CD4-positive, alpha-beta memory T cell (primary cell): ENCODE data around the gene G6PC3. TPM values are rescaled to one million over a fixed set of nuclear protein-coding genes. Genes with fewer than 3 reads are reported as not detected.
A peak's percentile ranks its signal among the peaks of the same experiment; 100 is the strongest.
"Not testable (repeated sequence)": the region's sequence is repeated elsewhere in the genome, so short reads cannot be mapped to it uniquely, and the experiment has no call there.

Source experiments
- CTCF ChIA-PET: fragments of 350-600 bp; sonication (Branson Sonifier 250); formaldehyde crosslinking; loops from one replicate; lab custom pipeline; 2021; ENCODE audit warnings: inconsistent platforms; ENCODE audit not compliant: partially characterized antibody; lab: Charles Lee
- POLR2A ChIA-PET: fragments of 350-600 bp; sonication (Branson Sonifier 250); formaldehyde crosslinking; loops from one replicate; lab custom pipeline; 2021; ENCODE audit not compliant: partially characterized antibody; lab: Charles Lee
- DNase-seq, 5 donors: peaks; one replicate each; pipeline versions ENCODE4 v3.0.0 to v3.0.0-alpha.2; 2020 to 2022; ENCODE audit warnings: mixed read lengths in 1 of 5
- H3K27ac ChIP-seq: one replicate; pipeline ENCODE4 v1.7.0; 2013; ENCODE audit warnings: low read depth, low read length
- H3K27me3 ChIP-seq: 2 replicates; pipeline ENCODE4 v1.7.0; 2013; ENCODE audit warnings: mild to moderate bottlenecking, low read length, moderate library complexity; ENCODE audit not compliant: insufficient read depth
- H3K36me3 ChIP-seq: 2 replicates; pipeline ENCODE4 v1.7.0; 2013; ENCODE audit warnings: mild to moderate bottlenecking, low read length, moderate library complexity; ENCODE audit not compliant: insufficient read depth
- H3K4me1 ChIP-seq: 2 replicates; pipeline ENCODE4 v1.7.0; 2013; ENCODE audit warnings: mild to moderate bottlenecking, low read length, moderate library complexity; ENCODE audit not compliant: insufficient read depth
- H3K4me3 ChIP-seq, 2 donors: one replicate each; pipeline ENCODE4 v1.7.0; 2013; ENCODE audit warnings: low read length in 2 of 2, mild to moderate bottlenecking in 1 of 2
- H3K9me3 ChIP-seq, 2 donors: one replicate each; pipeline ENCODE4 v1.7.0; 2013; ENCODE audit warnings: low read length in 2 of 2, control low read depth in 1 of 2; ENCODE audit not compliant: control insufficient read depth in 1 of 2
- H3K27ac Mint-ChIP-seq, 7 donors: one replicate each; pipeline ENCODE4 v1.8.0; 2020 to 2021; ENCODE audit warnings: mixed read lengths in 7 of 7, mild to moderate bottlenecking in 6 of 7, inconsistent platforms in 3 of 7, moderate library complexity in 3 of 7
- H3K27me3 Mint-ChIP-seq, 2 donors: one replicate each; pipeline ENCODE4 v1.8.0; 2020 to 2021; ENCODE audit warnings: mixed read lengths in 2 of 2
- H3K36me3 Mint-ChIP-seq, 2 donors: one replicate each; pipeline ENCODE4 v1.8.0; 2020 to 2021; ENCODE audit warnings: mixed read lengths in 2 of 2, inconsistent platforms in 1 of 2, mild to moderate bottlenecking in 1 of 2
- H3K4me1 Mint-ChIP-seq, 4 donors: one replicate each; pipeline ENCODE4 v1.8.0; 2020 to 2021; ENCODE audit warnings: mixed read lengths in 4 of 4, mild to moderate bottlenecking in 1 of 4
- H3K4me3 Mint-ChIP-seq, 8 donors: one replicate each; pipeline ENCODE4 v1.8.0; 2020 to 2021; ENCODE audit warnings: mixed read lengths in 8 of 8, mild to moderate bottlenecking in 7 of 8, moderate library complexity in 6 of 8, inconsistent platforms in 3 of 8
- H3K9me3 Mint-ChIP-seq, 8 donors: one replicate each; pipeline ENCODE4 v1.8.0; 2020 to 2021; ENCODE audit warnings: mixed read lengths in 8 of 8, mild to moderate bottlenecking in 5 of 8, inconsistent platforms in 3 of 8, moderate library complexity in 1 of 8
- intact Hi-C: fragments of 100-400 bp; cut with micrococcal nuclease; formaldehyde crosslinking; loops from one replicate; pipeline ENCODE4 v1.15.1; 2023
- polyA plus RNA-seq, 2 donors: library from polyadenylated mRNA; unstranded; fragments of 300-500 nt; fragmentation: Illumina TruSeq; gene quantifications; one replicate each; pipeline ENCODE4 v1.2.3, GENCODE V29; 2021
- total RNA-seq, 2 experiments: library from RNA; stranded (reverse); gene quantifications; one replicate each; pipeline ENCODE4 v1.2.3, GENCODE V29; 2021

G6PC3 gene, protein sequence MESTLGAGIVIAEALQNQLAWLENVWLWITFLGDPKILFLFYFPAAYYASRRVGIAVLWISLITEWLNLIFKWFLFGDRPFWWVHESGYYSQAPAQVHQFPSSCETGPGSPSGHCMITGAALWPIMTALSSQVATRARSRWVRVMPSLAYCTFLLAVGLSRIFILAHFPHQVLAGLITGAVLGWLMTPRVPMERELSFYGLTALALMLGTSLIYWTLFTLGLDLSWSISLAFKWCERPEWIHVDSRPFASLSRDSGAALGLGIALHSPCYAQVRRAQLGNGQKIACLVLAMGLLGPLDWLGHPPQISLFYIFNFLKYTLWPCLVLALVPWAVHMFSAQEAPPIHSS
- 10 to 100 TPM; 10.6 to 11.8 TPM for total RNA-seq
- 10 to 100 TPM; 15.6 to 17.9 TPM for polyA plus RNA-seq

DNA sequence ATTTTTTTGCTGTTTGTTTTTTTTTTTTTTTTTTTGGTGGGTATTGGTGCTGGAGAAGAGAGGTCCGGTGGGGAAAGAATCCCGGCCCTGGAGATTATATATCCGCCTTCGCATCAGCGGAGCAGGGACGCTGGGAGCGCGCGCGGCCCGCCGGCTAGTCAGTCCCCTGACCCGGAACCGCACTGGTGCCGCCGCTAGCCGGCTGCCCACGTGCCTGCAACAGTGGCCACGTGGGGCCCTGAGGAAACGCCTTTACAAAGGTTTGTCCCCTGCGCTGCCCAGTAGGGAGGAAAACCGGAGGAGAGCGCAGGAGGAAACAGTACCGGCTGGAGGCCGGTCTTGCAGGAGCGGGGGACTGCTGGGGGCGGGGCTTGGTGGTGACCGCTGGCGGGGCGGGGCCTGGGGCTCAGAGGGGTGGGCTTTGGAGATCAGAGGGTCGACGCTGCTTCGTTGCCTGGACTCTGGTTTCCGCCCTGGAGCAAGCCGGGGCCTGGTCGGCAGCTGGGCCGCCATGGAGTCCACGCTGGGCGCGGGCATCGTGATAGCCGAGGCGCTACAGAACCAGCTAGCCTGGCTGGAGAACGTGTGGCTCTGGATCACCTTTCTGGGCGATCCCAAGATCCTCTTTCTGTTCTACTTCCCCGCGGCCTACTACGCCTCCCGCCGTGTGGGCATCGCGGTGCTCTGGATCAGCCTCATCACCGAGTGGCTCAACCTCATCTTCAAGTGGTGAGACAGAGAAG lies at the start of gene G6PC3:
Gene G6PC3 (plus strand): TSS at position 281 of the 743 bp plus-strand sequence. CDS start 231 bp downstream, at position 512.
- Mint-ChIP-seq H3K27me3 (no peaks in the 10 kb centered on the region), H3K9me3 (no peaks in the 10 kb centered on the region), H3K4me3 (peak within 1 kb of the TSS; percentile 90 to 97 (median 94)), H3K27ac (peak within 1 kb of the TSS; percentile 83 to 98 (median 96)), H3K36me3 (peaks cover 0 to 16% of the 10 kb centered on the region in 2 donors), H3K4me1 (peaks cover 22 to 50% (median 34%) of the 10 kb centered on the region in 4 donors)
- no peaks in the 10 kb centered on the region for H3K36me3 ChIP-seq
- no peaks in the 10 kb centered on the region for H3K9me3 ChIP-seq
- peak; percentile 56 to 76 (median 64) for DNase-seq
- ChIA-PET POLR2A (interaction anchor here (0.5 to 2.8 kb wide), 7 partner anchors 10 to 256 kb away, joined by 3 to 10 read pairs (median 5); partner anchors contain the start of genes HDAC5, TMEM101 and TMUB2), CTCF (interaction anchor here (0.7 kb wide), 1 partner anchor 45 kb away, joined by 5 read pairs; no protein-coding TSS in a partner anchor)
- intact Hi-C loops: loop anchor here (2.0 kb wide), 1 partner anchor 56 kb away; the partner anchor contains the start of gene TMEM101
- H3K4me1 ChIP-seq: peaks cover 33% of the 10 kb centered on the region
- H3K27me3 ChIP-seq: no peaks in the 10 kb centered on the region
- peak within 1 kb of the TSS; percentile 78 for H3K27ac ChIP-seq
- H3K4me3 ChIP-seq: peak within 1 kb of the TSS; percentile 69 to 79

DNA sequence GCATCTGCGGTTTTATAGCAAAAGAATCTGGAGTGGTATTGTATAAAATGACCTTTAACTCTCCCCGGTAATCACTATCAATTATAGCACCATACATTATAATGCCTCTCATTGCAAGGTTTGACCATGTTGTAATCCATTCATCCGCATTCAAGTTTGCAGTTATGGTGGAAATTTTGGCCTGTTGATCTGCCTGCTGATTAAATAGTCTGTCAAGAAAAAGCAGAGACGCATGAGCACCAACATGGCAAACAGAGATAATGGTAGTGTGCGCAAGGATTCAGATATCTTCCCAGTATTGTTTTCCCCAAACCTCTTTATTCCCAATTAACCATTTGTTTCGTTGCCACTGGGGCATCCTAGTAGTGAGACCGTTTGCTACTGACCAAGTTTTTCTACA lies 49.3 kb upstream of the G6PC3 start:
- H3K27ac Mint-ChIP-seq, H3K9me3 ChIP-seq, H3K4me3 Mint-ChIP-seq, intact Hi-C loops, H3K27ac ChIP-seq, H3K27me3 ChIP-seq, DNase-seq, H3K4me1 ChIP-seq, H3K27me3 Mint-ChIP-seq, CTCF ChIA-PET, H3K9me3 Mint-ChIP-seq, H3K4me3 ChIP-seq, H3K36me3 ChIP-seq, H3K36me3 Mint-ChIP-seq, POLR2A ChIA-PET, H3K4me1 Mint-ChIP-seq: not testable (repeated sequence)

DNA sequence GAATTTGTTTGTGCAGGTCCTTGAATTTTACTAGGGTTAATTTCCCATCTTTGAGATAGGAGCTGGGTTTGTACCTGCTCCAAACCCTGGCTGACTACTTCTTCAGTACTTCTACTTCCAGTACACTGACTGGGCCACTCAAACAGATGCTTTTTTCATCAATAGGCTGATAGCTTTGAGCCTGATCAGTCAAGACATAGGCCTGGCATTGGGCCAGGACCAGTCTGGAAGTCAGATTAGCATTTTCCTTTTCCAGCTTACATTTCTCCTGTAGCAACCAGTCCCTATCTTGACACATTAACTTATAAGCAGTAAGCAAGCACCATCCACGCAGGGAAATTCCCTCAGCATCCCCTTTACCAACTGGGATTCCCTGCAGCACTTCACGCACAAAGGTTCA lies 48.3 kb upstream of the G6PC3 start:
- Histone ChIP-seq H3K27me3 (no peaks in the 10 kb centered on the region), H3K9me3 (no peaks in the 10 kb centered on the region), H3K36me3 (no peaks in the 10 kb centered on the region), H3K27ac (no peak overlapping the region), H3K4me3 (no peak overlapping the region), H3K4me1 (no peaks in the 10 kb centered on the region)
- H3K4me3 Mint-ChIP-seq: no peak overlapping the region
- no peaks in the 10 kb centered on the region for H3K36me3 Mint-ChIP-seq
- CTCF ChIA-PET: no interaction called here
- POLR2A ChIA-PET: no interaction called here
- no peaks in the 10 kb centered on the region for H3K4me1 Mint-ChIP-seq
- no peaks in the 10 kb centered on the region for H3K27me3 Mint-ChIP-seq
- no peak for DNase-seq
- intact Hi-C loops: no loop called here
- H3K27ac Mint-ChIP-seq: no peak overlapping the region
- no peaks in the 10 kb centered on the region for H3K9me3 Mint-ChIP-seq

DNA sequence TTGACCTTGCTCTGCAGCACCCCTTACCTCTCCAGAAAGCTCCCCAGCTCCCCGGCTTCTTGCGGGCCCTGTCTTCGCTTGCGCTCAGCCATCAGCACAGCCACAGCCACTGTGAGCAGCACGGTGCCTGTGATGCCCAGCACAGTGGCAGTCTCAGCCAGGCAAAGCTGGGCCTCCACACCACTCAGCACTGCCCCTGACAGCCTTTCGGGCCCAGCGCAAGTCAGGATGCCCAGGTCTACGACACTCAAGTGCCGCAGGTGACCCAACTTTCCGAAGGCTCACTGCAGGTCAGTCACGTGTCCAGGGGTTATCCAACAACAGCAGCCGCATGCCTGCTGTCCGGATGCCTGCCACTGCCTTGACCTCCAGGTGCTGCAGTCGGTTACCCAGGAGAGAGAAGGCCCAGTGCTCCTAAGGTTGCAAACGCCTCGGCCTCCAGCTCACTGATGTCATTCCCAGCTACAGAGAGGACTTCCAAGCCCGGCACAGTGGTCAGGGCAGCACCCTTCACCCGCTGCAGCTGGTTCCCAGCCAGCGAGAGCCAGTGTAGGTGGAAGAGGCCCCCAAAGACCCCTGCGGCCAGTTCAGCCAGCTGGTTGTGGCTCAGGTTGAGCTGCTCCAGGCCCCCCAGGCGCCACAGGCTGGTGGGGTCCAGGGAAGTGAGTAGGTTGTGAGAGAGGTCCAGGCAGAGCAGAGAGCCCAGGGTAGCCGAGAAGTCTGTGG lies 46.8 kb upstream of the G6PC3 start:
- Mint-ChIP-seq H3K27me3 (no peaks in the 10 kb centered on the region), H3K4me3 (no peak overlapping the region), H3K9me3 (no peaks in the 10 kb centered on the region), H3K4me1 (no peaks in the 10 kb centered on the region), H3K36me3 (no peaks in the 10 kb centered on the region), H3K27ac (no peak overlapping the region)
- Histone ChIP-seq H3K4me3 (no peak overlapping the region), H3K27ac (no peak overlapping the region), H3K27me3 (no peaks in the 10 kb centered on the region), H3K9me3 (no peaks in the 10 kb centered on the region), H3K4me1 (no peaks in the 10 kb centered on the region), H3K36me3 (no peaks in the 10 kb centered on the region)
- POLR2A ChIA-PET: no interaction called here
- no peak for DNase-seq
- intact Hi-C loops: no loop called here
- CTCF ChIA-PET: interaction anchor here (0.9 to 1.0 kb wide), 2 partner anchors 21 to 79 kb away, joined by 3 read pairs; no protein-coding TSS in a partner anchor

DNA sequence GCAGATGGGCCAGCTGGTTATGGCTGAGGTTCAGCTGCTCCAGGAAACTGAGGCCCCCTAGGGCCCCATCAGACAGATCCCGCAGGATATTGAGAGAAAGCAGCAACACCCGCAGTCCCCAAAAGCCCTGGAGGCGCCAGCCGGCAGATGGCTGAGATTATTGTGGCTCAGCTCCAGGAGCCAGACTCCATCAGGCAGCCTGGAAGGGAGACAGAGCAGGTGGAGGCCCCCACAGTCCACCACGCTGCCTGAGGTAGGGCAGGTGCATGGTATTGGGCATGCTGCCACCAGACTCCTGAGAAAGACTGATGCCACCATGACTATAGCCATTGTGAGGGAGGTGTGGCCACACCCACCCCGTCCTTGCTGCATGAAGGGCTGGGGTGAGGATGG lies 46.3 kb upstream of the G6PC3 start:
- Histone ChIP-seq H3K27me3 (no peaks in the 10 kb centered on the region), H3K9me3 (no peaks in the 10 kb centered on the region), H3K4me3 (no peak overlapping the region), H3K4me1 (no peaks in the 10 kb centered on the region), H3K27ac (no peak overlapping the region), H3K36me3 (no peaks in the 10 kb centered on the region)
- peaks cover 0 to 1% (median 0%) of the 10 kb centered on the region in 4 donors for H3K4me1 Mint-ChIP-seq
- no peaks in the 10 kb centered on the region for H3K27me3 Mint-ChIP-seq
- H3K27ac Mint-ChIP-seq: no peak overlapping the region
- ChIA-PET POLR2A (no interaction called here), CTCF (no interaction called here)
- DNase-seq: no peak
- peaks cover 0 to 2% of the 10 kb centered on the region in 2 donors for H3K36me3 Mint-ChIP-seq
- H3K4me3 Mint-ChIP-seq: no peak overlapping the region
- no peaks in the 10 kb centered on the region for H3K9me3 Mint-ChIP-seq
- intact Hi-C loops: no loop called here

DNA sequence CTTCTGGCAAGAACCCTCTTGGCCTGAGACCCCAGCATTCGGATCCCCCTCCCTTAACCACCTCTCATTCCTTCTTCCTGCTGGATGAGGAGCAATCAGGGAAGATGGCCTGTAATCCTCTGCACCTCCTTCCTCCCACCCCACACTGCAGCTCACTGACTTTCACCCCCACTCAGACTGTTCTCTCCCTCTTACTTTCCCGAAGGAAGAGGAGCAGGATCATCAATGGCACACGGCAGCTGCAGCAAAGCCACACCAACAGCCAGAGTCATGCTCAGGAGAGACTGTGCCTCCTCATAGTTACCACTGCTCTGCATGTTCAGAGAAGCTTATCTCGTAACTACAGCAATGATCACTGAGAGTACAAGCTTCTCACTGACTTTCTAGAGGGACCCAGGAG lies 45.7 kb upstream of the G6PC3 start:
- no peak overlapping the region for H3K27ac ChIP-seq
- Mint-ChIP-seq H3K4me3 (no peak overlapping the region), H3K4me1 (peaks cover 0 to 5% (median 2%) of the 10 kb centered on the region in 4 donors), H3K9me3 (no peaks in the 10 kb centered on the region), H3K36me3 (peaks cover 4 to 6% of the 10 kb centered on the region in 2 donors), H3K27ac (peak overlapping the region in 2 of 7 donors; percentile 10 to 74), H3K27me3 (no peaks in the 10 kb centered on the region)
- H3K4me1 ChIP-seq: no peaks in the 10 kb centered on the region
- ChIA-PET POLR2A (interaction anchor here (0.6 kb wide), 1 partner anchor 16 kb away, joined by 6 read pairs; no protein-coding TSS in a partner anchor), CTCF (no interaction called here)
- H3K27me3 ChIP-seq: no peaks in the 10 kb centered on the region
- no peak overlapping the region for H3K4me3 ChIP-seq
- no peak for DNase-seq
- no peaks in the 10 kb centered on the region for H3K36me3 ChIP-seq
- intact Hi-C loops: no loop called here
- H3K9me3 ChIP-seq: no peaks in the 10 kb centered on the region
